Measurements from ENCODE around the gene MARCHF3.
A peak's percentile ranks its signal among the peaks of the same experiment; 100 is the strongest.
"Not testable (repeated sequence)": the region's sequence is repeated elsewhere in the genome, so short reads cannot be mapped to it uniquely, and the experiment has no call there.

MARCHF3 gene

GRCh38 chr5:126872561-126873354 is 157.6 kb downstream of the MARCHF3 start:
- DNase-seq (ENCODE audit: low read depth) = no peak

GRCh38 chr5:126871441-126871840 is 158.9 kb downstream of the MARCHF3 start:
- DNase-seq (ENCODE audit: low read depth) = no peak

GRCh38 chr5:126869005-126869451 is 161.3 kb downstream of the MARCHF3 start:
- no peak for DNase-seq (ENCODE audit: low read depth)

- DNase-seq (ENCODE audit: low read depth) = no peak
Observed at GRCh38 chr5:126868338-126869004, 161.9 kb downstream of the MARCHF3 start.

GRCh38 chr5:126866851-126867636 is 163.3 kb downstream of the MARCHF3 start:
- DNase-seq (ENCODE audit: low read depth) = no peak

- peak; percentile 43 for DNase-seq (ENCODE audit: low read depth)
Observed at GRCh38 chr5:126865299-126865698, 165.1 kb downstream of the MARCHF3 start.

- DNase-seq (ENCODE audit: low read depth) = no peak
Observed at GRCh38 chr5:126864042-126864688, 166.2 kb downstream of the MARCHF3 start.

- no peak for DNase-seq (ENCODE audit: low read depth)
Observed at GRCh38 chr5:126863402-126863801, 167.0 kb downstream of the MARCHF3 start.

GRCh38 chr5:126858441-126858840 is 171.9 kb downstream of the MARCHF3 start:
- no peak for DNase-seq (ENCODE audit: low read depth)

GRCh38 chr5:126857472-126858410 is 172.6 kb downstream of the MARCHF3 start:
- no peak for DNase-seq (ENCODE audit: low read depth)

- DNase-seq (ENCODE audit: low read depth) = no peak
Observed at GRCh38 chr5:126855266-126855665, 175.1 kb downstream of the MARCHF3 start.

- no peak for DNase-seq (ENCODE audit: low read depth)
Observed at GRCh38 chr5:126854526-126855110, 175.7 kb downstream of the MARCHF3 start.

- DNase-seq (ENCODE audit: low read depth) = not testable (repeated sequence)
Observed at GRCh38 chr5:126853541-126854307, 176.6 kb downstream of the MARCHF3 start.

GRCh38 chr5:126852841-126853271 is 177.5 kb downstream of the MARCHF3 start:
- no peak for DNase-seq (ENCODE audit: low read depth)

GRCh38 chr5:126852091-126852571 is 178.2 kb downstream of the MARCHF3 start:
- DNase-seq (ENCODE audit: low read depth) = no peak

GRCh38 chr5:126851501-126852011 is 178.8 kb downstream of the MARCHF3 start:
- no peak for DNase-seq (ENCODE audit: low read depth)

GRCh38 chr5:126849101-126849678 is 181.2 kb downstream of the MARCHF3 start:
- no peak for DNase-seq (ENCODE audit: low read depth)

- DNase-seq (ENCODE audit: low read depth) = no peak
Observed at GRCh38 chr5:126848253-126848652, 182.1 kb downstream of the MARCHF3 start.

GRCh38 chr5:126847826-126848251 is 182.5 kb downstream of the MARCHF3 start:
- no peak for DNase-seq (ENCODE audit: low read depth)

Measured in non-pigmented ciliary epithelial cell (primary cell).